NCI-H1436 (cell line): ENCODE measurements around the gene NELFA.

Source experiments
- DNase-seq: peaks from one replicate; lab custom pipeline; 2025; lab: John Stamatoyannopoulos, UW

Gene NELFA

GRCh38 chr4:2008921-2009650 lies at the start of gene NELFA:
TSS of gene NELFA (minus strand) at chr4:2008974. CDS start at chr4:2008959, 15 bp downstream.
- peak; percentile 95 for DNase-seq

GRCh38 chr4:2057382-2058065 lies 48.8 kb upstream of the NELFA start:
- DNase-seq = no peak

- no peak for DNase-seq
These were observed 45.4 kb upstream of the NELFA start for GRCh38 chr4:2054217-2054616.

- DNase-seq = no peak
These were observed 42.3 kb upstream of the NELFA start for GRCh38 chr4:2051086-2051485.

- DNase-seq = no peak
These were observed 41.0 kb upstream of the NELFA start for GRCh38 chr4:2049811-2050210.

GRCh38 chr4:2049381-2049780 lies 40.6 kb upstream of the NELFA start:
- DNase-seq = no peak

- DNase-seq = no peak
These were observed 40.1 kb upstream of the NELFA start for GRCh38 chr4:2048831-2049230.

GRCh38 chr4:2047781-2048581 lies 39.2 kb upstream of the NELFA start:
- no peak for DNase-seq

- no peak for DNase-seq
These were observed 38.4 kb upstream of the NELFA start for GRCh38 chr4:2047031-2047660.

- no peak for DNase-seq
These were observed 37.5 kb upstream of the NELFA start for GRCh38 chr4:2046031-2046961.

GRCh38 chr4:2045518-2045951 lies 36.8 kb upstream of the NELFA start:
- no peak for DNase-seq

GRCh38 chr4:2044542-2045517 lies 36.1 kb upstream of the NELFA start:
- no peak for DNase-seq

- no peak for DNase-seq
These were observed 35.3 kb upstream of the NELFA start for GRCh38 chr4:2044119-2044485.

GRCh38 chr4:2043396-2044118 lies 34.8 kb upstream of the NELFA start:
- no peak for DNase-seq

- DNase-seq = no peak
These were observed 34.2 kb upstream of the NELFA start for GRCh38 chr4:2042947-2043395.

- DNase-seq = peak; percentile 16
These were observed 33.6 kb upstream of the NELFA start for GRCh38 chr4:2042204-2042946.

- DNase-seq = peak; percentile 74
These were observed 32.7 kb upstream of the NELFA start for GRCh38 chr4:2041239-2042130.
